HEK293 (cell line): Measurements from ENCODE around the gene FOXS1.

Experiments
- BCL11A ChIP-seq: fragments of 450-650 bp; formaldehyde crosslinking; IDR thresholded peaks from 2 replicates; pipeline ENCODE4 v1.5.1; 2016; ENCODE audit warnings: low read depth, missing biosample characterization, missing genetic modification characterization
- GLI2 ChIP-seq: fragments of 450-650 bp; formaldehyde crosslinking; IDR thresholded peaks from 2 replicates; pipeline ENCODE4; 2017; ENCODE audit warnings: missing biosample characterization, missing genetic modification characterization, low read depth, borderline replicate concordance
- ZBTB8A ChIP-seq: fragments of 450-650 bp; formaldehyde crosslinking; IDR thresholded peaks from 2 replicates; pipeline ENCODE4 v1.5.1; 2016; ENCODE audit warnings: missing biosample characterization, missing genetic modification characterization
- ZFP41 ChIP-seq: fragments of 450-650 bp; formaldehyde crosslinking; IDR thresholded peaks from 2 replicates; pipeline ENCODE4 v1.5.1; 2016; ENCODE audit warnings: missing biosample characterization, missing genetic modification characterization, borderline replicate concordance
- ZNF274 ChIP-seq, 2 experiments: fragments of 200-500 bp in 1 of 2; fragments of 450-650 bp in 1 of 2; sonication (Bioruptor generic) in 1 of 2; formaldehyde crosslinking in 1 of 2; IDR thresholded peaks; 2 replicates each; pipeline versions ENCODE4 v1.5.1 to v1.6.1; 2014 to 2016; ENCODE audit warnings: borderline replicate concordance in 1 of 2, inconsistent platforms in 1 of 2, low read length in 1 of 2, missing biosample characterization in 1 of 2, missing genetic modification characterization in 1 of 2
- ZNF292 ChIP-seq: fragments of 450-650 bp; formaldehyde crosslinking; IDR thresholded peaks from 2 replicates; pipeline ENCODE4 v1.5.1; 2016; ENCODE audit warnings: low read depth, missing biosample characterization, missing genetic modification characterization, borderline replicate concordance
- ZNF514 ChIP-seq: fragments of 450-650 bp; formaldehyde crosslinking; IDR thresholded peaks from 2 replicates; pipeline ENCODE4 v1.5.1; 2016; ENCODE audit warnings: missing biosample characterization, missing genetic modification characterization
- ZNF624 ChIP-seq: fragments of 450-650 bp; formaldehyde crosslinking; IDR thresholded peaks from 2 replicates; pipeline ENCODE4 v1.5.1; 2017; ENCODE audit warnings: missing biosample characterization, missing genetic modification characterization
- ZNF792 ChIP-seq: fragments of 450-650 bp; formaldehyde crosslinking; IDR thresholded peaks from 2 replicates; pipeline ENCODE4 v1.5.1; 2016; ENCODE audit warnings: missing biosample characterization, missing genetic modification characterization
- TF ChIP-seq, protein P1 (sequence below): fragments of 450-650 bp; formaldehyde crosslinking; IDR thresholded peaks from 2 replicates; pipeline ENCODE4 v1.5.1; 2016; ENCODE audit warnings: missing biosample characterization, missing genetic modification characterization
- TF ChIP-seq, protein P2 (sequence below): fragments of 450-650 bp; formaldehyde crosslinking; IDR thresholded peaks from 2 replicates; pipeline ENCODE4 v1.5.1; 2016; ENCODE audit warnings: missing biosample characterization, missing genetic modification characterization

DNA sequence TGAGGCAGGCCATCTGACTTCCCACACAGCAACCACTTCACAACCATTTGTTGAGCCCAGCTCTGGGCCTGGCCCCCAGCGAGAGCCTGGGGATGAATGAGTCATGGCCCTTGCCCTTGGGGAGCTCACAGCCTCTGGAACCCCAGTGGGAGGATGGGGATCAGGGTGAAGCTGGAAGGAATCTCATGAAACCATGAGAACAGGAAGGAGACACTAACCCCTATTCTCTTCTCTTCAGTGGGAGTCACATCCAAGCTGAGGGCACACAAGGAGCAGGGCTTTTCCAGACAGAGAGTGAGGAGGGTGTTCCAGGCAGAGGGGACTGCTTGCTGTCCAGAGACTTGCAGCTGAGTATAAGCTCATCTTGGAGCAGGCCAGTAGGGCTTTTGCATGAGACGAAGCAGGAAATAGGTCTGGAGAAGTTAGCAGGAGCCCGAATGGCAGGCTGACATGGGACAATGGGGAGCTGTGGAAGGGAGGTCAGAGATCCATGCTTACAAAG is 7.5 kb downstream of the FOXS1 start:
- TF ChIP-seq, protein P1, sequence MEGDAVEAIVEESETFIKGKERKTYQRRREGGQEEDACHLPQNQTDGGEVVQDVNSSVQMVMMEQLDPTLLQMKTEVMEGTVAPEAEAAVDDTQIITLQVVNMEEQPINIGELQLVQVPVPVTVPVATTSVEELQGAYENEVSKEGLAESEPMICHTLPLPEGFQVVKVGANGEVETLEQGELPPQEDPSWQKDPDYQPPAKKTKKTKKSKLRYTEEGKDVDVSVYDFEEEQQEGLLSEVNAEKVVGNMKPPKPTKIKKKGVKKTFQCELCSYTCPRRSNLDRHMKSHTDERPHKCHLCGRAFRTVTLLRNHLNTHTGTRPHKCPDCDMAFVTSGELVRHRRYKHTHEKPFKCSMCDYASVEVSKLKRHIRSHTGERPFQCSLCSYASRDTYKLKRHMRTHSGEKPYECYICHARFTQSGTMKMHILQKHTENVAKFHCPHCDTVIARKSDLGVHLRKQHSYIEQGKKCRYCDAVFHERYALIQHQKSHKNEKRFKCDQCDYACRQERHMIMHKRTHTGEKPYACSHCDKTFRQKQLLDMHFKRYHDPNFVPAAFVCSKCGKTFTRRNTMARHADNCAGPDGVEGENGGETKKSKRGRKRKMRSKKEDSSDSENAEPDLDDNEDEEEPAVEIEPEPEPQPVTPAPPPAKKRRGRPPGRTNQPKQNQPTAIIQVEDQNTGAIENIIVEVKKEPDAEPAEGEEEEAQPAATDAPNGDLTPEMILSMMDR (tag by site-specific recombination): no peak
- TF ChIP-seq ZFP41 (tag by site-specific recombination) (no peak), ZNF514 (tag by site-specific recombination) (no peak), BCL11A (tag by site-specific recombination) (no peak), GLI2 (tag by site-specific recombination) (no peak), ZNF792 (tag by site-specific recombination) (no peak), ZNF624 (tag by site-specific recombination) (no peak), ZBTB8A (tag by site-specific recombination) (no peak), ZNF274 (IDR thresholded peaks at IDR 0.05; ENCODE audit: low read length) (no peak), ZNF274 (tag by site-specific recombination; IDR thresholded peaks at IDR 0.05; ENCODE audit: borderline replicate concordance) (no peak), ZNF292 (tag by site-specific recombination) (no peak)
- TF ChIP-seq, protein P2, sequence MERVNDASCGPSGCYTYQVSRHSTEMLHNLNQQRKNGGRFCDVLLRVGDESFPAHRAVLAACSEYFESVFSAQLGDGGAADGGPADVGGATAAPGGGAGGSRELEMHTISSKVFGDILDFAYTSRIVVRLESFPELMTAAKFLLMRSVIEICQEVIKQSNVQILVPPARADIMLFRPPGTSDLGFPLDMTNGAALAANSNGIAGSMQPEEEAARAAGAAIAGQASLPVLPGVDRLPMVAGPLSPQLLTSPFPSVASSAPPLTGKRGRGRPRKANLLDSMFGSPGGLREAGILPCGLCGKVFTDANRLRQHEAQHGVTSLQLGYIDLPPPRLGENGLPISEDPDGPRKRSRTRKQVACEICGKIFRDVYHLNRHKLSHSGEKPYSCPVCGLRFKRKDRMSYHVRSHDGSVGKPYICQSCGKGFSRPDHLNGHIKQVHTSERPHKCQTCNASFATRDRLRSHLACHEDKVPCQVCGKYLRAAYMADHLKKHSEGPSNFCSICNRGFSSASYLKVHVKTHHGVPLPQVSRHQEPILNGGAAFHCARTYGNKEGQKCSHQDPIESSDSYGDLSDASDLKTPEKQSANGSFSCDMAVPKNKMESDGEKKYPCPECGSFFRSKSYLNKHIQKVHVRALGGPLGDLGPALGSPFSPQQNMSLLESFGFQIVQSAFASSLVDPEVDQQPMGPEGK: no peak
